Adipose tissue (tissue), 3 donors: ENCODE data around the gene E2F6. TPM values are rescaled to one million over a fixed set of nuclear protein-coding genes. Genes with fewer than 3 reads are reported as not detected.
"Not testable (repeated sequence)": the region's sequence is repeated elsewhere in the genome, so short reads cannot be mapped to it uniquely, and the experiment has no call there.

ENCODE experiments used
- H3K27ac ChIP-seq: one replicate; pipeline ENCODE4 v1.5.1; 2013; ENCODE audit warnings: low read depth, low read length
- WGBS, 3 donors: extraction: QIAGEN DNeasy Blood & Tissue Kit; methylation state at CpG; one replicate each; pipeline ENCODE4 v1.1.7; 2013; 5-methylcytosine and 5-hydroxymethylcytosine counted together
- polyA plus RNA-seq, 3 donors: library from polyadenylated mRNA; stranded (reverse); fragments of 200-250 nt; gene quantifications; one replicate each; pipeline ENCODE4 v1.2.3, GENCODE V29; 2013
- donor health status: healthy with polysubstance abuse.
- donor health status: Bipolar disorder and iron deficiency.
- donor health status: healthy.

The E2F6 gene
- polyA plus RNA-seq, 3 donors = 3.6 to 12.2 (median 10.8) TPM

GRCh38 chr2:11406267-11406957, 59.5 kb downstream of the E2F6 start:
- no peak overlapping the region for H3K27ac ChIP-seq
- WGBS, 3 donors = 52 to 71% (median 59%) methylated on average over 18 of the region's 18 CpGs

DNA sequence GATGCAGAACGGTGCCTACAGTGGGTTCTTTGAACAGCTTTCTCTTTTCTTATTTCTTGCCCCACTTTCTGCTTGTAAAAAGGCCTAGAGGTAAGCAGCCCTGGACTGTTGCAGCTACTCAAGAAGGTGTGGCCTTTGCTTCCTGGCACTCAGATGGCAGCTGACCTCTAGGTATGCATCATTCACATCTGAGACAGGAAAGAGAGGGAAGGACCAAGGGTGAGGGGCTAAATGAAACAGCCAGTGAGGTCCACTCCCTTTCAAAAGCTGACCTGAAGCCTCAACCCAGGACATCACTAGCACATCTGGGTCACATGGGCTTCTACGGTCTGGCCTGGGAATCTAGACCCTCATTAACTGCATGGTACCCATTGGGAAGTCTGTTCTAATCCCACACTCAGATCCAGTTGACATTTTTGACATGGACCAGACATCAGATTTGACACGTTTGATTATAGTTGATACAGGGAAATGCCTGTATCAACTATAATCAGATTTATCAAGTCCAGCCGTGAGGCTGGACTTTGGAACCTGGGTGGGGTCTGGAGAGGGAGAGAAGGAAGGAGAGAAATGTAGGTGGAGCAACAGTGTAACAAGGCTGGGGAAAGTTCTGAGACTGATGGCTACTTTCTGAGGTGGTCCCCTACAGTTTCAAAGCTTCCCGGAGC, 60.2 kb downstream of the E2F6 start:
- H3K27ac ChIP-seq = no peak overlapping the region
- WGBS, 3 donors = 59 to 75% (median 75%) methylated on average over 5 of the region's 5 CpGs

- 87 to 90% (median 90%) methylated on average over 8 of the region's 8 CpGs for WGBS, 3 donors
- H3K27ac ChIP-seq = not testable (repeated sequence)
These were observed 60.9 kb downstream of the E2F6 start for GRCh38 chr2:11405074-11405406.

DNA sequence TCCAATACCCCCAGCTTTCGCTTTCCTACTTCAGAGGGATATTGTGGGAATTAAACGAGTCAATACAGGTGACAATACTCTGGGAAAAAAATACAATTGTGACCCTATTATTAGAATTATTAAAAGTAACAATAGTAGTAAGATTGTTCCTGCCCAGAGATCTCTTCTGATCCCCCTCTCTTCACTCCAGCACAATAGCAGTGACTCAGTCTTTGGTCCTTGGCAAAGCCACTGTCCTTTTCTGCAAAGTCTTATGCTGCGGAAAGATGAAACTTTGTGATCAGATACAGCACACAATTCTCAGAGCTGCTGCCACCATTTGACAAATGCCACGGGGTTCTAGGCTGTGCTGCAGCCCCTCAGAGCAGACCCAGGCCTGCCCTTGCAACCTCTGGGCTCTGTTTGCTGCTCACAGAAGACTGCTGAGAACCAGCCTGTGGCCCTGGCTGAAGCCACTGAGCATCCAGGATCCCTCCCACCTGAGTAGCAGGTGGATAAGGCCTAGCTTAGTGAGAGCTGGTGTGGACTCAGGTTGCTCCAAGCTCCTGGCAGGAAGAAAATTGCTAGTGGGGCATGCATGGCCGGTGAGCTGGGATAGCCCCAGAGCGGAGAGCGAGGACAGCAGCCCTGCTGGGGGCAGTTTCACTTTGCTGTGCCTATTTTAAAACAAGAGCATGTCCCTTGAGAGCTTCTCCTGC, 61.4 kb downstream of the E2F6 start:
- 80 to 85% (median 81%) methylated on average over 7 of the region's 7 CpGs for WGBS, 3 donors
- no peak overlapping the region for H3K27ac ChIP-seq

- WGBS, 3 donors = 94 to 100% (median 98%) methylated on average over 9 of the region's 9 CpGs
- H3K27ac ChIP-seq = no peak overlapping the region
These were observed 63.5 kb downstream of the E2F6 start for GRCh38 chr2:11402436-11402835.

DNA sequence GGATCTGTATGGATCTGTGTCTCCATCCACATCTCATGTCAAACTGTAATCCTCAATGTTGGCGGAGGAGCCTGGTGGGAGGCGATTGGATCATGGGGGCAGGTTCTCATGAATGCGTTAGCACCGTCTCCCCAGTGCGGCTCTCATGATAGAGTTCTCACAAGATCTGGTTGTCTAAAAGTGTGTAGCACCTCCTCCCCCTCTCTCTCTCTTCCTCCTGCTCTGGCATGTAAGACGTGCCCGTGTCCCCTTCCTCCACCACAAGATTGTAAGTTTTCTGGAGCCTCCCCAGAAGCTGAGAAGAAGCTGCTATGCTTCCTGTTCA, 66.6 kb downstream of the E2F6 start:
- WGBS, 3 donors = 86 to 92% (median 89%) methylated on average over 7 of the region's 7 CpGs
- no peak overlapping the region for H3K27ac ChIP-seq

GRCh38 chr2:11398750-11399437, 67.1 kb downstream of the E2F6 start:
- WGBS, 3 donors = 69 to 85% (median 85%) methylated on average over 16 of the region's 16 CpGs
- no peak overlapping the region for H3K27ac ChIP-seq

DNA sequence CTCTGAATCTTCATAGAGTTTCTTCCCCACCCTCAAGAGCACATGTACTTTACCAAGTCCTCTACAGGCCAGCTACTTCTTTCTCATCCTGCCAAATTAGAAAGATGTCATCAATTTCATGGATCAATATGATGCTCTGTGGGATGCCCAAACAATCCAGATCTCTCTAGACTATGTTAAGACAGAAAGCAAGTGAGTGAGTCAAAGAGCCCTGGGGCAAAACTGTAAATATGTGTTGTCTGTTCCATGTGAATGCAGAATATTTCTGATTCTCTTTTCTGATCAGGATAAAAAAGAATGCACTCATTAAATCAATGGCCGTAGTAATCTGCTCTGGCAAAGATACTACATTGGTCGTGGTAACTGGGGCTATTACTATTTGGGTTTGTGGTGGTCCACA, 68.4 kb downstream of the E2F6 start:
- WGBS, 3 donors = 81 to 90% (median 83%) methylated on average over 2 of the region's 2 CpGs
- no peak overlapping the region for H3K27ac ChIP-seq

GRCh38 chr2:11396467-11397445, 69.2 kb downstream of the E2F6 start:
- no peak overlapping the region for H3K27ac ChIP-seq
- WGBS, 3 donors = 84 to 87% (median 86%) methylated on average over 15 of the region's 15 CpGs

DNA sequence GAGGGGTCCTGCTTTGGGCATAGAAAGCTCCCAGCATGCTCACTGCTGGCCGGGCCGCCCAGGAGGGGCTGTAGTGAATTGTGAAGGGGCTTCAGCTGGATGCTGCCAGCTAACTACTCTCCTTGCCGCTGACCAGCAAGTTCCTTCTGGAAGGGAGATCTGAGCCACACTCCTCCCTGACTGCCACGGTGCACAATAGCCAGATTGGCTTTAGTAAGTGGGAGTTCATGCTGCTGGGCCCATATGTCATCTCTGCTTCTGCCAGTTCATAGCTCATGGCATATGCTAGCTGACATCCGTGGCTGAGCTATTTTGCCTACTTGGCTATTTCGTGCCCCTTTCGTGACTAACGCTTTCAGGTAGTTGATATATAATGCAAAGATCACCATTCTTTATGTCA, 69.9 kb downstream of the E2F6 start:
- 88 to 90% (median 89%) methylated on average over 8 of the region's 8 CpGs for WGBS, 3 donors
- H3K27ac ChIP-seq = no peak overlapping the region

DNA sequence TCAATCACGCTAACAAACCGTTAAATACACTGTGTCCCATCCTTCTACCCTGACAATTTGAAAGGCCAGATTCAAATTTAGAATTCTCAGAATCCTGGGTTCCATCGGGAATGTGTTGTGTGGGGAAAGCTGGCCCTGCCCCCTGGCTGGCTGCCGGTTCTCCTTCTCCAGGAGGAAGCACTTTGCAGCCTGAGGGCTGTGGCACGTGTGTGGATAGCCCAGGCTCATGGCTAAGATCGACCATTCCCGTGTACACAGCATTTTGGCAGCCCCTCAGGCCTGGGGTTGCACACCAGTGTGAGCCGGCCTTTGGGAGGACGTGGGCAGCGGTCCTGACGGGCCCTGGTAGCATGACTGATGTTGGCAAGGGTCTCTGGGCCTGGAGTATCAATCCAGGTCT, 70.6 kb downstream of the E2F6 start:
- WGBS, 3 donors = 49 to 63% (median 52%) methylated on average over 11 of the region's 11 CpGs
- H3K27ac ChIP-seq = no peak overlapping the region

Other genes with a start within 250 kb of the E2F6 start
- 10 to 100 TPM in 2 of 3 donors, 1 to 10 TPM in 1; 5.6 to 22.8 (median 17.3) TPM for gene ROCK2, start 121.5 kb downstream of the E2F6 start, polyA plus RNA-seq
- gene GREB1, start 67.9 kb upstream of the E2F6 start, polyA plus RNA-seq = 1 to 10 TPM; 1.1 to 1.4 (median 1.3) TPM
- gene NTSR2, start 204.0 kb upstream of the E2F6 start, polyA plus RNA-seq = 1 to 10 TPM in 2 of 3 donors, under 1 TPM in 1; 0.54 to 2.2 (median 1.3) TPM